ENCODE data around the gene SLC39A6.
"Not testable (repeated sequence)": the region's sequence is repeated elsewhere in the genome, so short reads cannot be mapped to it uniquely, and the experiment has no call there.

Gene SLC39A6

GRCh38 chr18:36132756-36133155 lies 3.6 kb upstream of the SLC39A6 start:
- no peak for DNase-seq

GRCh38 chr18:36131692-36132483 lies 2.7 kb upstream of the SLC39A6 start:
- DNase-seq: no peak

GRCh38 chr18:36130883-36131653 lies 1.9 kb upstream of the SLC39A6 start:
- no peak for DNase-seq

- DNase-seq: no peak
Observed at GRCh38 chr18:36130039-36130831, 1.1 kb upstream of the SLC39A6 start.

GRCh38 chr18:36128907-36129299 lies 237 bp downstream of the SLC39A6 start:
- DNase-seq: no peak

DNA sequence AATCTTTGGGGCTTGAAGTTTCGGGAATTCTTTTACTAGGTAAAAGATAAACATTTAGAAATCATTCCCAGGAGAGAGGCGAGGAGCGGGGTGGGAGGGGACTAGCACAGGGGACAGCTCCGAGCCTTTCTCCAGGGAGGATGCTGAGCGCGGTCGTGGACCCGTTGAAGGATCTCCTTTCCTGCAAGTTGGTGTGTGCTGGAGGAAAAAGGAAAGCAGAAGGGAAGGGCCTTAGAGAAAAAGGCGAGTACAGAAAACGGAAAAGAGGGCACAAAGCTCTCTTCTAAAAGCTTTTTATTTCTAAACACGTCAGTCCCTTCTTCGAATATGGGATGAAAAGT lies 640 bp downstream of the SLC39A6 start:
- DNase-seq: no peak

GRCh38 chr18:36127836-36128529 lies 1.2 kb downstream of the SLC39A6 start:
- no peak for DNase-seq

DNA sequence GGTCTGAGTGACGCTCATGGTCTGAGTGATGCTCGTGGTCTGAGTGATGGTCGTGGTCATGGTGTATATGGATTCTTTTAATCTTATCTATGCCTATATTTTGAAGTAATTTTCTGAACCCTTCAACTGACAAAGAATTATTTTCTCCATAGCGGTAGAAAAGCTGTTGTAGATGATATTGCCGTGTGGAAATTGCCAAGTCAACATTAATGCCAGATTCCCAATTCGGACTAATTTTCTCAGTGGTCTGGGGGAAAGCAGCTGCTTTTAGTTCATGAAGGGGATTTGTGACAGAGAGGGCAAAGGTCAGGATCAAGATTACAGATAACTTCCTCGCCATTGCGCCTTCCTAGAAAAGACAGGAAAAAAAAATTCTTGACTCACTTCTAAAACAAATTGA lies 2.5 kb downstream of the SLC39A6 start:
- DNase-seq: no peak

DNA sequence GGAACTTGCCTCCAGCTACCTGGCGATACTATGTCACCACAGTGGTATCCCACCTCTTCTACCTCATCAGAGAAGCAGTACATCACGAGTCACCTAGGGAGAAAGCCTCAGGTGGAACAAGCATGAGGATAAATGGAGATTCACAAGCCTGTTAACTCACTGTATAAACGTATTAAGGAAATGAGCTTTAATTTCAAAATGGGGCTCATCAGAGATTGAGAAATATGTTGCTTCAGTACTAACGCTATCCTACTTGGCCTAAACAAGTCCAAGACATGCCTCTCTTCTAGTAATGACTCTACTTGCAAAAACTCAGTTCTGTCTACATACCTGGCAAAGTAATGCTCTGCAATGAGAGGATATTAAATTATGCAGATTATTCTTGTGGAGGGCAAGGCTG lies 4.3 kb downstream of the SLC39A6 start:
- no peak for DNase-seq

- DNase-seq: no peak
Observed at GRCh38 chr18:36120297-36120696, 8.8 kb downstream of the SLC39A6 start.

GRCh38 chr18:36116771-36117170 lies 12.4 kb downstream of the SLC39A6 start:
- DNase-seq: not testable (repeated sequence)

- no peak for DNase-seq
Observed at GRCh38 chr18:36114738-36115137, 14.4 kb downstream of the SLC39A6 start.

- DNase-seq: no peak
Observed at GRCh38 chr18:36114251-36114650, 14.9 kb downstream of the SLC39A6 start.

GRCh38 chr18:36112302-36112701 lies 16.8 kb downstream of the SLC39A6 start:
- no peak for DNase-seq

DNA sequence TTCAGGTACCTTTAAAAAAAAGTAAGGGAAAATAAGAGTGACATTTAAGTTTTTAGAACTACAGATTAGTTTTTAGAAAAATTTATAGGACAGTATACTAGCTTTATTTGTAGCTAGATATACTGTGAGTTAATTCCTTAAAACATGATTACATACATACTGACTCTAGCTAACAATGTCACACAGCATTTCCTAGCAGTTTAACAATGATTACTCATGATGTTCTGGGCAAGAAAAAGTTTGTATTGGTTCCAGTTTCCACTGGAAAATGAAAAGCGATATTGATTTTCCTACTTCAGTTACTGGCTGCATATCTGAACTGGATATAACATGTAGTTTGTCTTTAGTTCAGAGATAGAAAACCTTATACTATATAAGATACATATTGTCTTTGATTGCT lies 19.4 kb downstream of the SLC39A6 start:
- no peak for DNase-seq

DNA sequence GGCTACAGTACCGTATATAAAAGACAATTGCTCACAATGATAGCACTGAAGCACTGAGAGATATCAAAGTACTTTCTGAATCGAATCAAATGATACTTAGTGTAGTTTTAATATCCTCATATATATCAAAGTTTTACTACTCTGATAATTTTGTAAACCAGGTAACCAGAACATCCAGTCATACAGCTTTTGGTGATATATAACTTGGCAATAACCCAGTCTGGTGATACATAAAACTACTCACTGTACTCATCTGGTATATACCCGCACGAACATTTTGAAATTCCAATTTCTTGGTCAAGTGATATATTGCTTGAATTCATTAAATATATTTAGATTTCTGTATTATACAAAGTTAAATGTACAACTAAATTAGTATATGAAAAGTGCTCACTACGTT lies 20.5 kb downstream of the SLC39A6 start:
- DNase-seq: no peak

DNA sequence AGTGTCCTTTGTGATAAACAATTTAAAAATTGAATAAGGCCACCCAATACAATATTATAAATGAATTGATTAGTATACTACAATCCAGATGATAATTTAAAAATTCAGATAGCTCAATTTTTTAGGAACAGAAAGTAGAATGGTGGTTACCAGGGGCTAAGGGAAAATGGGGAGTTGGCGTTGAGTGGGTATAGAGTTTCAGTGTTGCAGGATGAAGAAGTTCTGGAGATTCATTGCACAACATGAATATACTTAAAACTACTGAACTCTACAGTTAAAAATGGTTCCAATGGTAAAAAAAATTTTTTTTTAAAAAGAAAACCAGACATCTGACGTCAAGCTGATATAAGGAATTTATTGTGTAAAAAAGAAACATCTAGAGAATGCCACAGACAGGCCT lies 20.9 kb downstream of the SLC39A6 start:
- DNase-seq: no peak

GRCh38 chr18:36107477-36107876 lies 21.7 kb downstream of the SLC39A6 start:
- DNase-seq: no peak

DNA sequence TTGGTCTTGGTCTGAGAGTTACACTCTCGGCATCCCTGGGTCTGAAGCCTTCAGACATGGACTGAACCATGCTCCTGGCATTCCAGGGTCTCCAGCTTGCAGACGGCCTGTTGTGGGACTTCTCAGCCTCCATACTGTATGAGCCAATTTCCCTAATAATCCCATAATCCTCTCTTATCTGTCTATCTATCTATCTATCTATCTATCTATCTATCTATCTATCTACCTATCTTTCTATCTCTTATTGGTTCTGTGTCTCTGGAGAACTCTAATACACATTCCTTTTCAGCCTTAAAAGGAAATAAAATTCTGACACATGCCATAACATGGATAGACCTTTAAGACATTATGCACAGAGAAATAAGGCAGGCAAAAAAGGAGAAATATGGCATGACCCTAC lies 24.4 kb downstream of the SLC39A6 start:
- DNase-seq: no peak

DNA sequence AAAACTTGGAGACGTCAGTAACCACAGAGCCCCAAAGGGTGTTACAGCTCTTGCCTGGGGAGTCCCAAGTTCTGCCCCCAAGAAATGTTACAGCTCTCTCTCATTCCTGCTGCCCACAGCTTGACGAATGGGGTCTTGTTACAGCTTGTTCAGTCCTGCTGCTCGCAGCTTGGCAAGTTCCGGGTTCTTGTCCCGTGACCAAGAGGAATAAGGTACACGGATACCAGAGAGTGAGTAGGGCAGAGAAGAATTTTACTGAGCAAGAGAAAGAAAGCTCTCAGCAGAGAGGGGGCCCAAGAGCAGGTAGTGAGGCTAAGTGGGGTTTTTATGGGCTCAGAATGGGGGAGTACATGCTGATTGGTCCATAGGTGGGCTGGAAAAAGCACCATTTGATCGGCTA lies 27.2 kb downstream of the SLC39A6 start:
- no peak for DNase-seq

GRCh38 chr18:36099311-36099710 lies 29.8 kb downstream of the SLC39A6 start:
- DNase-seq: no peak

GRCh38 chr18:36096955-36097354 lies 32.2 kb downstream of the SLC39A6 start:
- no peak for DNase-seq

DNA sequence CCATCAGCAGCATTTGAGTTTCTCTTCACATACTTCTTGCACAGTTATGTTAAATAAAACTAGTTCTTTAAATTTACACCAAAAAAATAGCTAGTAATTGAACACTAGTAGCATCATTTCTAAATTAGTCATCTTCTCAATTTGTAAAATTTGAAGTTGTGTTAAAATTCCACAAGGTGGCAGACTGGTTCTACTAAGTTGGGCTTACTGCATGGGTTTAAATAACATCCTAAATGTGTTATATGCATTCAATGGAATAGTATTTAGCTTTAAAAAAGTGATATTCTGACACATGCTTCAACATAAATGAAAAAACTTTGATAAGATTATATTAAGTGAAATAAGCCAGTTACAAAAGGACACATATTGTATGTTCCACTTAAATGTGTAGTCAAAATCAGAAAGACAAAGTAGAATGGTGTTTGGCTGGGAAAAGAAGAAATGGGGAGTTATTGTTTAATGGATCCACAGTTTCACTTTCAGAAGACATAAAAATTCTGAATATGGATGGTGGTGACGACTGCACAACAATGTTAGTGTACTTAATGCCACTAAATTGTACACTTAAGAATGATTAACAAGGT lies 33.1 kb downstream of the SLC39A6 start:
- DNase-seq: peak; percentile 35

Data from NCI-H1105 (cell line).